Calu3 (cell line): ENCODE results near the gene TM4SF20. TPM values are rescaled to one million over a fixed set of nuclear protein-coding genes. Genes with fewer than 3 reads are reported as not detected.

Experiments
- BruUV-seq: library from RNA; stranded (reverse); fragments of 400-500 nt; replicated peaks from 2 replicates; lab custom pipeline; 2021; lab: Mats Ljungman, UMichigan
- CTCF ChIA-PET: fragments of 300-600 bp; sonication (Branson Sonifier 250); formaldehyde crosslinking; loops from one replicate; lab custom pipeline; 2022; ENCODE audit warnings: antibody characterized with exemption; lab: Charles Lee
- DNase-seq: peaks from one replicate; pipeline ENCODE4 v3.0.0; 2022
- H3K27ac Mint-ChIP-seq: one replicate; pipeline ENCODE4 v1.8.0; 2022; ENCODE audit warnings: mixed read lengths; ENCODE audit not compliant: unreplicated experiment
- H3K27me3 Mint-ChIP-seq: one replicate; pipeline ENCODE4 v1.8.0; 2022; ENCODE audit warnings: mixed read lengths; ENCODE audit not compliant: unreplicated experiment
- H3K36me3 Mint-ChIP-seq: one replicate; pipeline ENCODE4 v1.8.0; 2022; ENCODE audit warnings: mild to moderate bottlenecking, moderate library complexity, mixed read lengths; ENCODE audit not compliant: insufficient read depth, unreplicated experiment
- H3K4me1 Mint-ChIP-seq: one replicate; pipeline ENCODE4 v1.8.0; 2022; ENCODE audit warnings: mild to moderate bottlenecking, low read depth, mixed read lengths; ENCODE audit not compliant: unreplicated experiment
- H3K4me3 Mint-ChIP-seq: one replicate; pipeline ENCODE4 v1.8.0; 2022; ENCODE audit warnings: mild to moderate bottlenecking, low read depth, moderate library complexity, mixed read lengths; ENCODE audit not compliant: unreplicated experiment
- H3K9me3 Mint-ChIP-seq: one replicate; pipeline ENCODE4 v1.8.0; 2022; ENCODE audit warnings: low read depth, mixed read lengths; ENCODE audit not compliant: unreplicated experiment
- CTCF ChIP-seq: fragments of 200-600 bp; IDR thresholded peaks from one replicate; pipeline ENCODE4 v1.8.0; 2022; ENCODE audit warnings: antibody characterized with exemption; ENCODE audit not compliant: unreplicated experiment
- intact Hi-C: fragments of 100-400 bp; cut with micrococcal nuclease; formaldehyde crosslinking; loops from one replicate; pipeline ENCODE4 v1.10.0; 2022; ENCODE audit not compliant: unreplicated experiment
- total RNA-seq: library from RNA; stranded (reverse); gene quantifications from 2 replicates; pipeline ENCODE4 v1.2.3, GENCODE V29; 2022

TM4SF20 gene
- total RNA-seq, 1 experiment from 2014 or later, result not detected

GRCh38 chr2:227407591-227408151 is 28.6 kb upstream of the TM4SF20 start:
- Mint-ChIP-seq H3K4me1 (peaks cover 37% of the 10 kb centered on the region), H3K4me3 (peak overlapping the region; percentile 34), H3K27ac (peak overlapping the region; percentile 86), H3K36me3 (peaks cover 14% of the 10 kb centered on the region), H3K27me3 (no peaks in the 10 kb centered on the region), H3K9me3 (no peaks in the 10 kb centered on the region)
- CTCF ChIA-PET, result interaction anchor here (0.6 to 2.8 kb wide), 7 partner anchors 16 to 384 kb away, joined by 3 to 19 read pairs (median 3); no protein-coding TSS in a partner anchor
- no TSS peak for BruUV-seq
- intact Hi-C loops, result loop anchor here (2.0 to 5.0 kb wide), 5 partner anchors 55 to 477 kb away; no protein-coding TSS in a partner anchor
- peak; percentile 80 for DNase-seq
- TF ChIP-seq CTCF, result no peak

GRCh38 chr2:227406177-227407031 is 27.3 kb upstream of the TM4SF20 start:
- Mint-ChIP-seq H3K27me3 (no peaks in the 10 kb centered on the region), H3K36me3 (peaks cover 19% of the 10 kb centered on the region), H3K4me1 (peaks cover 50% of the 10 kb centered on the region), H3K9me3 (no peaks in the 10 kb centered on the region), H3K4me3 (no peak overlapping the region), H3K27ac (peak overlapping the region; percentile 86)
- peak; percentile 69 for TF ChIP-seq CTCF
- peak; percentile 78 for DNase-seq
- TSS peak; percentile 99 for BruUV-seq
- intact Hi-C loops, result loop anchor here (1.0 to 5.0 kb wide), 7 partner anchors 56 to 478 kb away; no protein-coding TSS in a partner anchor
- CTCF ChIA-PET, result interaction anchor here (0.9 to 2.8 kb wide), 12 partner anchors 10 to 456 kb away, joined by 3 to 19 read pairs (median 4); no protein-coding TSS in a partner anchor

- intact Hi-C loops, result loop anchor here (5.0 kb wide), 2 partner anchors 173 to 458 kb away; no protein-coding TSS in a partner anchor
These were observed 25.6 kb upstream of the TM4SF20 start for GRCh38 chr2:227404585-227405271.

More at GRCh38 chr2:227404585-227405271, 25.6 kb upstream of the TM4SF20 start:
- H3K4me1 Mint-ChIP-seq, result peaks cover 63% of the 10 kb centered on the region
- DNase-seq, result no peak
- BruUV-seq, result no TSS peak
- peaks cover 19% of the 10 kb centered on the region for H3K36me3 Mint-ChIP-seq
- CTCF ChIA-PET, result interaction anchor here (0.6 to 1.8 kb wide), 4 partner anchors 9 to 362 kb away, joined by 3 to 17 read pairs (median 4); no protein-coding TSS in a partner anchor
- H3K27ac Mint-ChIP-seq, result no peak overlapping the region
- H3K9me3 Mint-ChIP-seq, result no peaks in the 10 kb centered on the region
- TF ChIP-seq CTCF, result no peak
- H3K27me3 Mint-ChIP-seq, result no peaks in the 10 kb centered on the region
- H3K4me3 Mint-ChIP-seq, result no peak overlapping the region
